Islet of Langerhans (tissue), 1 donor: ENCODE measurements around the gene HOXD11.

ENCODE experiments used
- FAIRE-seq: peaks from one replicate; lab custom pipeline; 2011; peaks lifted over from hg19 to GRCh38; lab: Jason Lieb, UNC

HOXD11 gene

DNA sequence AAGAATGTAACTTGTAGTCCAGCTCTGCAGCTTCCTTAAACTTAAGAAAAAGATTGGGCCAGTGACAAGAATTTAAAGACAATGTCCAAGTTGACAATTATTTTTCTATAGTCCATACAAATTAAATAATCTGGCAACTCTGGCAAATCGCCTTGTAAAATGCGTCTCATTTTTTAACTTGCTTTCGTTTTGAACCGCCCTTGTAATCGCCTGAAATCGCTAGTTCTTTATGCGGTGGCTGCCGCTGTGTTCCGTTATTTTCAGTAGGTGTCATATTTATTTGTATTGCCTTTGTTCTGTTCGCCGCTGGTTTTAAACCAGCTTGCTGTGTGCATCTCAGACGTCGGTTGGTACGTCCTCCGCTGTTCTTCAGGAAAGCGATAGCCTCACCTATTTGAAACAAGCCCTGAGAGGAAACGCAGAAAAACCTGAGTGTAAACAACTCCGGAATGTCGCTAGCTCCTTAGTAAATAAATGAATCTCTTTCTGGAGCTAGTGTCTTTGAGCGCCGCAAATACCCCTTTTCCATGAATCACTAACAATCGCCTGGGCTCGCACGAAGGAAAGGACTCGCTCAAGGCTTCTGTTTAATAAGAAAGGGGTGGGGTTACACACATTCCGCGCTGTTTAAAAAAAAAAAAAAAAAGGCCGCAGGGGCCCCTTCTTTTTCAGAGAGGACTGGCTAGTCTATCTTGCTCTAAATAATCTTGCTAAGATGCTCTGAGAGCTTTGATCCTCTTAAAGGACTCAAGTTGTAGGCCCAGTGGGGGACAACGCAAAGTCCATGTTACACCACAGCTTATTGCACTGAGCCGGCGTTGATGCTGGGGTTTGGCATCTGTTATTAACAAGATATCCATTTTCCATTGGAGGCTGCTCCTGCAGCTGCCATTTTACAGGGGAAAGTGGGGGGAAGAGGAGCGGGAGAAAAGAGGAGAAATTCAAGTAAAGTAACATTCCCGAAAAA, 25.4 kb downstream of the HOXD11 start:
- FAIRE-seq: no peak

DNA sequence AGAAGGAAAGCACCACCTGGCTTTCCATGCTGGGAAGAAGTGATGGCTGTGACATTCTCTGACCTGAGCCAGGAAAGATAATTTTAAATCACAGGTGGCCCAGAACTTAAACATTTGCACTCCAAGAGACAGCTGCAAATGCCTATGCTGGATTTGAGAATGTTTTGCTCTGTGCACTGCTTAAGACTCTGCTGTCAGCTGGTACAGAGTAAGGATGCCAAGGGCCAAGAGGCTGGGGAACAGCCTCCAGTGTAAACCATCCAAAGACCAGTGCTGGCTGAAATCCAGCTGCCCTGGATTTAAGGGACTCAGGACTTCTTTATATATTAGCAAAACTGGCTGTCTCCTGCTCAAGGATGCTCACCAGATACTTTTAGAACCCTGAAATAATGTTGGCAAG, 26.3 kb downstream of the HOXD11 start:
- no peak for FAIRE-seq

DNA sequence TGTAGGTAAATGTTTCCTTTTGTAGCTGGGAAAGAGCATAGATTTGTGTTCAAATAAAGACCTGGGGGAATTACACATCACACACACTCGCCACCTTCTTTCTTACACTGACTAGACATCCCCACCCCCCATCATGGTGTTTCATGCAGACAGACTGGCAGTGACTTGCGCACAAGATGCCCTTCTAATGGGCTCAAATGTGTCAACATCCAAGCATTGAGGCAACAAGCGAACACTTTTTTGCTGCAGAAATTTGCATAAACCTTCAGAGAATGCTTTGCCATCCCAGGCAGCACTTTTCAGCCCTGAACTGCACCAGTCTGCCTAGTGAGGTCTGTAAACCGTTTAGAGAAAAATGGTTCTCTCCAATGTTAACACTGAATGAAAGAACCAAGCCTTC, 27.0 kb downstream of the HOXD11 start:
- FAIRE-seq: no peak

DNA sequence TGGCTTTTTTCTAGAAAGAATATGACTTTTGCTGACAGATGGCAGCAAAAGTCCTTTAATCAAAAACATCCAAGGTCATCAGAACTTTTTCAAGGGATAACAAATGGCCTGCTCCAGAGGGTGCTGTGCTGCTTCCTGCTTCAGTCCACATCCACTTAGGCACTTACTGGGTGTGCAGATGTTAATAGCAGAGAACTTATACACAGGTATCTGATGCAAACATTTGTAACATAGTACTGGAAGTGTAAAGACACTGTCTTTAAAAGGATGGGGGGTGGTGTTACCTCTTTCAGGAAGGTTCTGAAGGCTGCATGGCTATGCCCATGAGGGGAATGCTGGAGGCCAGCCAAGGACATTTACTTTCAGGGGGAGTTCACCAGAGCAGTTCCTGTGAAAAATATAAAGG, 28.0 kb downstream of the HOXD11 start:
- no peak for FAIRE-seq

DNA sequence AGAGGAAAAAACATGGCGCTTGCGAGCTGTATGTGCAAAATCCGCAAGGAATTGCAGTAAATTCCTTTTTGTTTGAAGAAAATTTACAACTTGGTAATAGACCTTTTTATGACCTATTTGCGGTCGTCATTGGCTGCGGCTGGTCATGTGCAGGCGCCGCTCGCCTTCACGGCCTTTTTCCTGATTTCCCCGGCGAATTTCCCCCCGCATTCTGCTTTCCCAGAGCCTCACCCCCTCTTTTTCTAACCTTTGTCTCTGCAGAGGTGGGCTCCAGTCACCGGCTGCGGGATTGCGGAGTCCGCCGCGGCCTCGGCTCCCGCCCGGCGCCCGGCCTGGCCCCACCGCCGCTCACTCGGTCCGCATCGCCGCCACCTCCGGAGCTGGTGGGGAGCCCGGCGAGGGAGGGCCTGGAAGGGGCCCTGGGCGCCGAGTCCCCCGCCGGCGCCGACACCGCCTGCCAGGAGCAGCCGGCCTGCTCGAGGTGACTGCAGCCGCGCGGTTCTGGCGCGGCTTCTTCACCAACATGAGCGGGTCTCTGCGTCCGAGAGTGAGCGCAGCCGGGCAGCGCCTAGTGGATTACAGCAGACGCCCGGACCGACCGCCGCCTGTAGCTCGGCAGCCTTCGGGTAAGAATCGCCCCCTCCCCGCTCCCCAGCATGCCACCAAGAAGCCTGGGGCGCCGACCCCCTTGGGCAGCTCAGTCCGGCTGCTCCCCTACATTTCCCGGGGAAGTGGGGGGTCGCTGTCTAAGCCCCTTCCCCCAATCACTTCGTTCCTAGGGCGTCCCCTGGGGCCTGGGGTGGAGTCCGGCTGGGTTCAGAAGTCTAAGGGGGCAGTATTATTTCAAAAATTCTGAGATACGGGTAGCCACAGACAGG, 29.5 kb downstream of the HOXD11 start:
- FAIRE-seq: no peak

DNA sequence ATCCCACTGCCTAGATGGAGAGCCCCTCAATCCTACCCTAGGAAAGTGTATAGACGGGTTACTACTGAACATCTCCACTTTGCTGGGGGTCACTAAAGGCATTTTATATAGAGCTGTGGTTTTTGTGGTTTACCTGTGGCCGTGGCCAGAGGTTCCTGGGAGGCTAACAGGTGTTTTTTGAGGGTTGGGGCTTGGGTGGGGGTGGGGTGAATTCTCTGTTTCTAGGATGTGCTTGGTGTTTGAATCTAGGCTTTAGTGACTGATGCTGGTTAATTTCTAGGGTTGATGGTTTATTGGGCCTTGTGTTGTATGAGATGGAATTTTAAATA, 30.1 kb downstream of the HOXD11 start:
- no peak for FAIRE-seq

DNA sequence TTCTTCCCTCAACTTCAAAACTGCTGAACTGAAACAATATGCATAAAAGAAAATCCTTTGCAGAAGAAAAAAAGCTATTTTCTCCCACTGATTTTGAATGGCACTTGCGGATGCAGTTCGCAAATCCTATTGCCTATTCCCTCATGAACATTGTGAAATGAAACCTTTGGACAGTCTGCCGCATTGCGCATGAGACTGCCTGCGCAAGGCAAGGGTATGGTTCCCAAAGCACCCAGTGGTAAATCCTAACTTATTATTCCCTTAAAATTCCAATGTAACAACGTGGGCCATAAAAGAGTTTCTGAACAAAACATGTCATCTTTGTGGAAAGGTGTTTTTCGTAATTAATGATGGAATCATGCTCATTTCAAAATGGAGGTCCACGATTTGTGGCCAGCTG, 30.8 kb downstream of the HOXD11 start:
- FAIRE-seq: no peak

DNA sequence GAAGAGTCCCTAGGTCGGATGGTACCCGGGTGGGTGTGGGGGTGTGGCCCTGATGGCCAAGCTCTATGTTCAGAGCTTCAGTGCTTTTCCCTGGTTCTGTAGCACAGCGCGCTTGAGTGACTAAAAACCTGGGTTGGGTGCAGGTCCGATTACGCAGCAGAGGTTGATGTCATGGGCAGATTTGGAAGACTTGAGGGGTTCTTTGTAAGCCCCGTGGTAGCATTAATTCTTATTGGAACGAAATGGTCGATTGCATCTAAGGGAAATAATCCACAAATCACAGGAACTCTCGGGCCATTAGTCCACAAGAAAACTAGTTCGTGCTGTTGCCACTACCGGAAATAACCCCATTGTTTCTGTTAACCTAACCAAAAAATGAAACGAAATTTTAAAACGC, 31.4 kb downstream of the HOXD11 start:
- FAIRE-seq: no peak

DNA sequence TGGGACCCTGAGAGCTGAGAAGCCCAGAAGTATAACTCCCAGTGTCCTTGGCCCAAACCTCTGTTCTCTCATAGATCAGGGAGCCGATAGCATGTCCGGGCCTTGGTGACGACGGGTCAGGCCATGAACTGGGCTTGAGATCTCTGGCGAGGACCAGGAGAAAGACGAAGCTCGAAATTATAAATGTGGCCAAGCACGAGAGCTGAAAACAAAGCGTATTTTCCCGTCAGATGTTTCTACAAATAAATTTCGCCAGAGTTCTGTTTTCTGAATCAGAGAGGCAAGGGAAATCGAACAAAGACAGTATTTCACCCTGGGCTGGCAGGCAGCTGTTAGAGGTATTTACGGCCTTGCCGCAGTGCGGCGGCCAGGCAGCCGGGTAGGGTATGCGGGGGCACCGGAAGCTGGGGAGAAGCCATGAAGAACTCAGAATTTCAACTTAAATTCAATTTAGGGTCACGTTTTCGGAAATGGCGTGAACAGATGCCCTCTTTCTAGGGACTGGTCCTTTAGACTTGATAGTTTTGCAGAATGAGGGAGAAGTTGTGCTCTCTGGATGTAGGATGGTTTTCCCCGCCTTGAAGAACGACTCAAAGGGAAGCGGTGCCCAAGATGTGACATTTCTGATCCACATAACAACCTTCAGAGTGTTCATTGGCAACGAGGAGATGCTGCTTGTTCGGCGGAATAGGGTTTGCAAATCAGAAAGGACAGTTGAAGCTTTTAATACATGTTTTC, 32.0 kb downstream of the HOXD11 start:
- FAIRE-seq: no peak

DNA sequence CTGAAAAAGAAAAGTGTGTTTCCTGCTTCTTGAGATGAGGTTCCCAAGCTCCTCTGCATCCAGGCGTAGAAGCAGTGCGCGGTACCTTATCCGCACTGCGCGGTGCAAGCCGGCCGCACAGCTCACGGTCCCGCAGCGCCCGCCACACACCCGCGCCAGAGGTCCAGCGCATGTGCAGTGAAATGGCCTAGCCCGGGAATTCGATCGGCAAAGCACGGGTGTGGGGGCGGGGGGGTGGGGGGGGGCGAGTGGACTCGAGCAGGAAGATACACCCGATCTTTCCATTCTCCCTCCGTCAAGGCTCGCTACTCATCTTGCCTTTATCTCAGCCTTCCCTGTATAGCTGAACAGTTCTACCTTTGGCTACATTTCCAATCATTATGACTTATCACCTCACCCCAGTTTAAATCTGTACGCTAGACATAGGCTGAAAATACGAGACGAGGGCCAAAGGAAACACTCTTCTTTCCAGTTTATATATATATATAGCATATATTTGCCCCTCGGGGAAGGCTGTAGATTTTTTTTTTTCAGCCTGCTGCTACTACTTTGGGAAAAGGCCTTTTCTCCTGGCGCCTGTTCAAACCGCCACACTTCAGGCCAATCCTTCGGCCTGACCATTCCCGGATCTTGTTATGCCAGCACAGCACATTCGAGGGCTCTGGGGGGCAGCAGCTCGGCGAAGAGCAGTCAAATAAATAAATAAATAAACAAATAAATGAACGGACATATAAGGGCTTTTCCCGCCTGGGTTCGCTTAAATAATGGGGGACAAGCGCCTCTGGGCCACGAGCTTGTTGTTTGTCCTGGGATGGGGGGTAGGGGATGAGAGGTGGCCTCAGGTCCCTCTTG, 32.8 kb downstream of the HOXD11 start:
- no peak for FAIRE-seq

DNA sequence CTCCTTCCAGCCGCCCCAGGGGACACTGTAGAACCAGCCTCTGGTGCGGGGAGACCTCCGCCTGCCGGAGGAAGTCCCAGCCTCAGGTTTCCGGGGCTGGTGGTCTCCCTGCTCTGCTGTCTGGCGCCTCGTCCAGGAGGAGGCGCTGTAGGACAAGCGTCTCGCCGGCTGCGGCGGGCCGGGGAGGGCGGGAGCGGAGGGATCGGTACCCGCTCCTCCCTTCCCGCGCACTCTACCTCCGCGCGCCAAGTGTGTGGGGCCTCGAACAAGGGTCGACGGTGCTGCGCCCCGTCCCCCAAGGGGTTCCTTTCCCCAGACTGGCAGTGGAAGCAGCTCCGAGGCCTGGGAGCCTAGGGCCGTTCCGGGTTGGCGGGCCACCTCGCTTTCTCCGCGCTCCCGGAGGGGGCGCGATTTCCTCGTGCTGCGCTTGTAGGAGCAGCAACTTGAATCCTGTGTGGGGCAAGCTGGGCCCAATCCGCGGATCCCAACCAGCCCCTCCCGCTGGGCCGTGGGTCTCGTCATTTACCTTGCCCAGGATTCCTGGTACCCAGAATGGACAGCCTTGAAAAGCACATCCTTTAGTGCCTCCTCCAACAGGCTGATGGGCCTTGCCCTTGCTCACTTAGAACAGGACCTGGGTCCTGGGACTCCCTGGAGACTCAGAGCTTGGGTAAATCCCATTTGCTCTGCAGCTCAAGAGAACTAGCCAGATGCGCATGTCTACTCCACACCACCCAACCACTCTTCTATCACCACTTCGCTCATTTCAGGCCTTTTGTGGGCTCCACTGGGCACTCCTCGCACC, 33.6 kb downstream of the HOXD11 start:
- no peak for FAIRE-seq

DNA sequence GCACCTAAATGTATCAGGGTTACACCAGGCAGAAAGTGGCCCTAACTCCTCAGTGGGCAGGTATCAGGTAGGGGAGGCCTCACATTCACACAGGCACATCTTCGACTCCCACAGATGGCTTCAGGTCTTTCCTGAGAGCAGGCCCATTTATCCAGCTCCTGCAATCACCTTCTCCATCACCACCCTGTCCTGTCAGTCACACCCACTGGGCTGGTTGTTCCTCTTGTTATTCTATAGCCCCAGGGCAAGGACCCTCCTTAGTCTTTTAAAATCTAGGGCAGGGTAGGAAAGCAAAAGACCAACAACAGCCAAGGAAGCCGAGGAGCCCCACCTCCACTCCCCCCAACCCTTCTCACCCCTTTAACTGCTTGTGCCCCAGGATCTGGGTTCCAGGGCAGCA, 35.2 kb downstream of the HOXD11 start:
- FAIRE-seq: no peak

DNA sequence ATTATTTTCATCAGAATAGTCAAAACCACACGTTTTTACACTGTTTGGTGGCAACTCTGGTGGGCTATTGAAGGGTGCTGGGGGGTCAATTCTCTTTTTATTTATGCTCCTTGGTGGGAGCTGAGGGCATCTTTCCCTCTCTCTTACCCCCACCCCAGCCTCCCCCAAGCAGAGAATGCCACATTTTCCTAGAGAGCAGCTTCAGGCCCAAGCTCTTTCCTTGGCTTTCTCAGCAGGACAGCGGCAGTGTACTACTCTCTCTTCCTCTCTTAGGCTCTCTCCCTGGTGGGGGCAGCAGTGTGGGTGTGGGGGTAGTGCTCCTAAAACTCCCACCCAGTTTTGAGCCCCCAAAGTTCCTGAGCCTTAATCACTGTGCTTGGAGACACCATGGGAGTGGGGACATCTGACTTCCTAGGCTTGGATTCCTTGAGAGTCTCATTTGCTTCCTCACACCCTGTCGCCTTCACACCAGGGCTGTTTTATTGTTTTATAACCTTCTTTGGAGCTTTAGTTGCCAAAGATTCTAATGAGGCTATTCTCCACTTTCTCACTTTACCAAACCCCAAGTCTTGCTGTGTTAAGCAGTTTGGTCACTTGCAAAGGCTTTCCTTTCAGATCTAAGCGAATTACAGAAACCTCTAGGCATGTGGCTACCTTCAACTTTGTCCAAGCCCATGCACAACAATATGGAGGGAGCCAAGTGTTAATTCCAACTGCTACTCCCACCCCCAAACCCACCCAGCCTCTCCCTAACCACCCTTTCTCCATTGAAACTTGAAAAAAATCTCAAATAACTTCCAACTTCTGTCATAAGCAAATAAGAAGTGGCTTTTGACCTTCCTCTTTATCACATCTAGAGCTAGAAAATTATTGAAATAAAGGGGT, 38.2 kb downstream of the HOXD11 start:
- no peak for FAIRE-seq

DNA sequence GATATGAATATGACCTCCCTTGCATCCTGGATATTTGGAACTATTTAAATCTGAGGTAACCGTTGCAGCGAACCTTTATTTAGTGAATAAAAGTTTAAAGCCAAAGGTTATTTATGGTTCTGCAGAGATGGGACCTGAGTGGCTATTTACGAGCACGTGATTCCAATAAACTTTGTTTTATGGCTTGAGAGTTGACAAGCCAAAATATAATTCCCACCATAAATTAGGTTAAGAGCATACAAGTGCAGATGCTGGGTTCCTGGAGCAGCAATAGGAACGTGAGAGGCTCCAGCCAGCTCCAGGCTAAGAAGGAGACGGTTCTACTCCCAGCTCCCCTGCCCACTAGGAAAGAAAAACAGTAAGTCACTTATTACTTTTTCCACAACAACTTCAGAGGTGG, 39.0 kb downstream of the HOXD11 start:
- FAIRE-seq: no peak

DNA sequence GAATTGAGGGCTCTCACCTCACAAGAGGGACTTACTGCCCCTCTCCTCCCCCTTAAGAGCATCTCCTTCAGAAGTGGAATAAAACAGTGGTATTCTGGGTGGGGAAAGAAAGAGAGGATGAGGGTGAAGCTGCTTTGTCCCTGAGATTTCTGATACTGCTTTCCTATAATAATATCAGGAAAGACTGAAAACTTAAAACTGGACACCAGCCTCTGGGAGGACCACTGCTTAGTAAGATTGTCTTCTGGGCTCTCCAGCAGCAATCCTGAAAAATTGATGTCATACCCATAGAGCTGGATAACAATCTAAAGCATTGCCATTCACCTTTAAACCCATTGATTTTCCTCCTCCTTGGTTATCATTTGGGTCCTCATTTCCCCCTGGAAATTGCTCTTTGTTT, 39.6 kb downstream of the HOXD11 start:
- no peak for FAIRE-seq

DNA sequence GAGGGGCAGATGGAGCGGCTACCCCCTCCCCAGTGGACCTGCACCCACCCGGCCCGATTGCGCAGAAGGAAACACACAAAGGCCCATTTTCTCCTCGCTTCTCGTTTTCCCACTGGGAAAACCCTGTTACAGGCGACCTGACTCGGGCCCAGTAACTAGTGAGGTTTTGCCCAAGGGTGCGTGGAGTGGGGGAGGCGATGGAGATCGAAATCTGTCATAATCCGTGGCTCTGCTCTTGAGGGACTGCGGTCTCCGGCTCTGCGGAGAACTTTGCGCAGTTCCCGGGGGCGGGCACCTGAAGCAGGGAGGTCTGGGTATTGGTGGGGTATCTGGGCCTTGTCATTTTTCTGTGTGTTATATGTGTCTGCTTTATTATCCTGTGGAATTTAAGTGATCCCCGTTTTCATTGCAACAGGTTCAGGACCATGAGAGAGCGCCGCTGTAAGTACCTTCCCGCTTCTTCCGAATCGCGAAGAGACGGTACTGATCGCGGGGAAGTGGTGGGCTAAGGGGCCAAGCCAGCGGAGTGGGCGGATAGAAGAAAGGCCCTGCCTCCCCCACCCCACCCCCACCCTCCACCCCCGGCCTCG, 40.2 kb downstream of the HOXD11 start:
- no peak for FAIRE-seq

DNA sequence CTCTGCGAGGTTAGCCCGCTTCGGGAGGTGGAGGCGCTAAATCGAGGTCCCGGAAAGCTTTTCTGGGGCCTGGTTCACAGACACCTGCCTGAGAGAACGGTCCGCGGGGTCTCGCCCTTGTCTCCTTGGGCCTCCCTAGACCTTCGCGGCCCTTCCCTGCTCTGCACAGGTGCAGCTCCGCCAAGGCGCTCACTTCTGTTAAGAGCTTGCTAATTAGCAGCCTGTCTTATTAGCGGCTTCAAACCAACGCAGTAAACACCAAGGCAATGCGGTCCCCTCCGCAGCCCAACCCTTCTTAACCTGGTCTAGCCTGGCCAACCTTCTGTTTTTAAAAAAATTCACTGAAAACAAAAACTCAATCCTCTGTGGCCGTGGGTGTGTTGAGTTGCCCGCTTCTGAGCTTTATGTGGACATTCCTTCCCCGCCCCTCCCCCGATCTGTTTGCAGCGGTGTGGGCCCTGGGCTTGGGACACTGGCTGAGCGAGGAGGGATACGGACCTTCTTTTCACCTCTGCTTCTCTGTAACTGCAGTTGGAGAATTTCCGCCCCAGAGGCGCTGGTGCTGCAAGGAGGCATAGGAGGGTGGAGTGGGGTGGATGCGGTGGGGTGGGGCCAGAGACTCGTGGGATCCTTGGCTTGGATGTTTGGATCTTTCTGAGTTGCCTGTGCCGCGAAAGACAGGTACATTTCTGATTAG, 40.9 kb downstream of the HOXD11 start:
- FAIRE-seq: no peak

DNA sequence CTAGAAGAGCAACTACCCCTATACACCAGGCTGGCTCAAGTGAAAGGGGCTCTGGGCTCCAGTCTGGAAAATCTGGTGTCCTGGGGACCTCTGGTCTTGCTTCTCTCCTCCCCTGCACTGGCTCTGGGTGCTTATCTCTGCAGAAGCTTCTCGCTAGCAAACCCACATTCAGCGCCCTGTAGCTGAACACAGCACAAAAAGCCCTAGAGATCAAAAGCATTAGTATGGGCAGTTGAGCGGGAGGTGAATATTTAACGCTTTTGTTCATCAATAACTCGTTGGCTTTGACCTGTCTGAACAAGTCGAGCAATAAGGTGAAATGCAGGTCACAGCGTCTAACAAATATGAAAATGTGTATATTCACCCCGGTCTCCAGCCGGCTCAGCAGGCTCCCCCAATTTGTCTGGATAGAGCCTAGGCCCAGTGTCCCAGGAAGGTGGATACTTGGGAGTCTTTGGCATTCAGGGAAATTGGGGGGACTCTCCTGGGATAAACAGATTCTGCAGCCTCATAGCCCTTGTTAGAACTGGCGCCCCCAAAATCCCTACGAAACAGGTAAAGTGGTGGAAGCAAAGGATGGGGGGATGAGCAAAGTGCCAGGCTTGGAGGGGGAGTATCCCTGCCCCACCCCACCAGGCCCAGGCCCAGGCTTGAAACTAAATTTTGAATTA, 41.8 kb downstream of the HOXD11 start:
- no peak for FAIRE-seq
